Measurements from ENCODE around the gene CDC27. TPM values are rescaled to one million over a fixed set of nuclear protein-coding genes. Genes with fewer than 3 reads are reported as not detected.

Gene CDC27
- 47.4 TPM for total RNA-seq (2013)
- 10 to 100 TPM; 19.7 to 52.0 (median 33.0) TPM for polyA plus RNA-seq
- 14.4 and 28.6 TPM in 2 replicates for polyA minus RNA-seq
- total RNA-seq, result 58.6 to 102 (median 68.4) reads per million in 11 experiments

GRCh38 chr17:47188876-47189731 is at the start of gene CDC27:
Gene CDC27, minus strand, starts transcription at chr17:47189295. Its CDS starts 123 bp downstream, at chr17:47189172.
- Histone ChIP-seq H3K79me2 (ENCODE audit: insufficient read depth, low read length) (peaks cover 50% of the 10 kb centered on the region), H3K4me3 (replicated peaks in 1 of 3; ENCODE audit: low read depth in 2 of 3, low read length in 3 of 3) (peak within 1 kb of the TSS; percentile 47 to 89 (median 82)), H3K9ac (ENCODE audit: insufficient read depth, low read length, poor library complexity, severe bottlenecking) (peak within 1 kb of the TSS; percentile 99), H3K36me3 (replicated peaks in 1 of 2; ENCODE audit: control insufficient read depth in 1 of 2, insufficient read depth in 2 of 2, low read length in 2 of 2) (no peaks in the 10 kb centered on the region), H3K9me3 (replicated peaks in 1 of 2; ENCODE audit: control insufficient read depth in 1 of 2, insufficient read depth in 1 of 2, low read length in 2 of 2) (no peaks in the 10 kb centered on the region), H3K4me2 (replicated peaks; ENCODE audit: extremely low read depth, low read length, poor library complexity, severe bottlenecking) (peak within 1 kb of the TSS; percentile 88), H4K20me1 (ENCODE audit: insufficient read depth, low read length) (peaks cover 32% of the 10 kb centered on the region), H3K27me3 (ENCODE audit: control insufficient read depth in 2 of 2, insufficient read depth in 2 of 2, low read length in 2 of 2) (no peaks in the 10 kb centered on the region), H3K27ac (ENCODE audit: low read depth in 1 of 2, low read length in 2 of 2) (peak within 1 kb of the TSS; percentile 98 to 99), H3K4me1 (ENCODE audit: control insufficient read depth in 1 of 2, insufficient read depth in 2 of 2, low read length in 2 of 2) (peaks cover 10 to 29% of the 10 kb centered on the region in 2 donors), H2AFZ (ENCODE audit: insufficient read depth, low read depth, low read length, poor library complexity, severe bottlenecking) (peak within 1 kb of the TSS; percentile 79)
- Mint-ChIP-seq H3K4me1 (peaks cover 38% of the 10 kb centered on the region), H3K9me3 (peaks cover 0 to 3% (median 0%) of the 10 kb centered on the region in 7 donors), H3K27me3 (ENCODE audit: low read depth in 3 of 3) (peaks cover 2 to 5% (median 3%) of the 10 kb centered on the region in 3 donors), H3K36me3 (peaks cover 0 to 5% of the 10 kb centered on the region in 2 donors), H3K27ac (peak within 1 kb of the TSS; percentile 99 to 100 (median 99)), H3K4me3 (peak within 1 kb of the TSS; percentile 89 to 97)
- DNase-seq, result peak; percentile 99 to 100 (median 99)
- WGBS (ENCODE audit: insufficient coverage), result 0% methylated on average over 63 of the region's 64 CpGs
- no peak for TF ChIP-seq CTCF (IDR thresholded peaks at IDR 0.05)
- intact Hi-C loops (cut with micrococcal nuclease), result loop anchor here in 1 of 2 donors (5.0 kb wide), 1 partner anchor 87 kb away; no protein-coding TSS in a partner anchor

GRCh38 chr17:47238321-47239010 is 49.4 kb upstream of the CDC27 start:
- no peaks in the 10 kb centered on the region for H4K20me1 ChIP-seq (ENCODE audit: insufficient read depth, low read length)
- Mint-ChIP-seq H3K9me3 (peaks cover 5 to 14% (median 11%) of the 10 kb centered on the region in 7 donors), H3K27ac (no peak overlapping the region), H3K36me3 (no peaks in the 10 kb centered on the region), H3K27me3 (ENCODE audit: low read depth in 3 of 3) (peaks cover 2 to 5% (median 4%) of the 10 kb centered on the region in 3 donors), H3K4me1 (peaks cover 18% of the 10 kb centered on the region), H3K4me3 (no peak overlapping the region)
- no peak overlapping the region for H3K4me2 ChIP-seq (replicated peaks; ENCODE audit: extremely low read depth, low read length, poor library complexity, severe bottlenecking)
- H3K36me3 ChIP-seq (replicated peaks in 1 of 2; ENCODE audit: control insufficient read depth in 1 of 2, insufficient read depth in 2 of 2, low read length in 2 of 2), result no peaks in the 10 kb centered on the region
- TF ChIP-seq CTCF (IDR thresholded peaks at IDR 0.05), result no peak
- WGBS (ENCODE audit: insufficient coverage), result 90% methylated on average over 18 of the region's 29 CpGs
- H3K4me1 ChIP-seq (ENCODE audit: control insufficient read depth in 1 of 2, insufficient read depth in 2 of 2, low read length in 2 of 2), result peaks cover 13 to 16% of the 10 kb centered on the region in 2 donors
- no peak for DNase-seq
- H3K79me2 ChIP-seq (ENCODE audit: insufficient read depth, low read length), result no peaks in the 10 kb centered on the region
- H3K4me3 ChIP-seq (replicated peaks in 1 of 3; ENCODE audit: low read depth in 2 of 3, low read length in 3 of 3), result no peak overlapping the region
- no peak overlapping the region for H3K27ac ChIP-seq (ENCODE audit: low read depth in 1 of 2, low read length in 2 of 2)
- H3K9me3 ChIP-seq (replicated peaks in 1 of 2; ENCODE audit: control insufficient read depth in 1 of 2, insufficient read depth in 1 of 2, low read length in 2 of 2), result peaks cover 0 to 20% of the 10 kb centered on the region in 2 donors
- H3K27me3 ChIP-seq (ENCODE audit: control insufficient read depth in 2 of 2, insufficient read depth in 2 of 2, low read length in 2 of 2), result no peaks in the 10 kb centered on the region
- H2AFZ ChIP-seq (ENCODE audit: insufficient read depth, low read depth, low read length, poor library complexity, severe bottlenecking), result no peak overlapping the region
- no peak overlapping the region for H3K9ac ChIP-seq (ENCODE audit: insufficient read depth, low read length, poor library complexity, severe bottlenecking)
- intact Hi-C loops (cut with micrococcal nuclease), result no loop called here
